Measurements from ENCODE around the gene MTERF2.

Gene MTERF2

DNA sequence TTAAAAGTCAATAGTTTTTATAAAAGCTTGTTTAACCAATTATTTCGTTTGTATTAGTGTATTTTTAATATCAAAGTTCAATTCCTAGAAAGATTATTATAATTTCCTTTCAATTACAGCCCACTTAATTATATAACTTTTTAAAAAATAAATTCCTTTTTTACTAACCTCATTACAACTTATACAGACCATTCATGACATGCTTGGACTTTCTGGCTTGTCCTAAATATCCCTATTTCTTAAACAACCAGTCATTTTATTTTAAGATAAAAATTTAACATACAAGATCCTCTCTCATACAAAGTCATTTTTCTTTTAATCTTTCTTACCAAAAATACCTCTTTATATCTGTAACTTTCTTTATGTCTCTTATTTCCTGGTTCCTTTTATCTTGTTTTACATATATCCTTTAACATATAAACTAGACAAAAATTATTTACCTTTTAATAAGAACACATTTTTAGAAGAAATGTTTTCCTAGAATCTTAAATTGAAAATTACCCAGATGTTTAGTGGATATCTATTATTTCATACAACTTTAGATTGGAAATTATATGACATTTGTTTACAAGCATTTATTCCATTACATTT lies 41.6 kb downstream of the MTERF2 start:
- no peak overlapping the region for H3K4me3 ChIP-seq (ENCODE audit: low read depth, low read length)
- no peak for DNase-seq (ENCODE audit: low read depth, low spot score)
- in situ Hi-C loops (cut with HindIII; ENCODE audit: low sequenced_read_pairs): no loop called here
- TF ChIP-seq, protein P1, sequence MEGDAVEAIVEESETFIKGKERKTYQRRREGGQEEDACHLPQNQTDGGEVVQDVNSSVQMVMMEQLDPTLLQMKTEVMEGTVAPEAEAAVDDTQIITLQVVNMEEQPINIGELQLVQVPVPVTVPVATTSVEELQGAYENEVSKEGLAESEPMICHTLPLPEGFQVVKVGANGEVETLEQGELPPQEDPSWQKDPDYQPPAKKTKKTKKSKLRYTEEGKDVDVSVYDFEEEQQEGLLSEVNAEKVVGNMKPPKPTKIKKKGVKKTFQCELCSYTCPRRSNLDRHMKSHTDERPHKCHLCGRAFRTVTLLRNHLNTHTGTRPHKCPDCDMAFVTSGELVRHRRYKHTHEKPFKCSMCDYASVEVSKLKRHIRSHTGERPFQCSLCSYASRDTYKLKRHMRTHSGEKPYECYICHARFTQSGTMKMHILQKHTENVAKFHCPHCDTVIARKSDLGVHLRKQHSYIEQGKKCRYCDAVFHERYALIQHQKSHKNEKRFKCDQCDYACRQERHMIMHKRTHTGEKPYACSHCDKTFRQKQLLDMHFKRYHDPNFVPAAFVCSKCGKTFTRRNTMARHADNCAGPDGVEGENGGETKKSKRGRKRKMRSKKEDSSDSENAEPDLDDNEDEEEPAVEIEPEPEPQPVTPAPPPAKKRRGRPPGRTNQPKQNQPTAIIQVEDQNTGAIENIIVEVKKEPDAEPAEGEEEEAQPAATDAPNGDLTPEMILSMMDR (IDR thresholded peaks at IDR 0.05; ENCODE audit: low read depth, low read length): no peak

GRCh38 chr12:106942775-106943174 lies 44.2 kb downstream of the MTERF2 start:
- in situ Hi-C loops (cut with HindIII; ENCODE audit: low sequenced_read_pairs): no loop called here
- TF ChIP-seq, protein P1 (IDR thresholded peaks at IDR 0.05; ENCODE audit: low read depth, low read length): no peak
- DNase-seq (ENCODE audit: low read depth, low spot score): no peak
- H3K4me3 ChIP-seq (ENCODE audit: low read depth, low read length): no peak overlapping the region

DNA sequence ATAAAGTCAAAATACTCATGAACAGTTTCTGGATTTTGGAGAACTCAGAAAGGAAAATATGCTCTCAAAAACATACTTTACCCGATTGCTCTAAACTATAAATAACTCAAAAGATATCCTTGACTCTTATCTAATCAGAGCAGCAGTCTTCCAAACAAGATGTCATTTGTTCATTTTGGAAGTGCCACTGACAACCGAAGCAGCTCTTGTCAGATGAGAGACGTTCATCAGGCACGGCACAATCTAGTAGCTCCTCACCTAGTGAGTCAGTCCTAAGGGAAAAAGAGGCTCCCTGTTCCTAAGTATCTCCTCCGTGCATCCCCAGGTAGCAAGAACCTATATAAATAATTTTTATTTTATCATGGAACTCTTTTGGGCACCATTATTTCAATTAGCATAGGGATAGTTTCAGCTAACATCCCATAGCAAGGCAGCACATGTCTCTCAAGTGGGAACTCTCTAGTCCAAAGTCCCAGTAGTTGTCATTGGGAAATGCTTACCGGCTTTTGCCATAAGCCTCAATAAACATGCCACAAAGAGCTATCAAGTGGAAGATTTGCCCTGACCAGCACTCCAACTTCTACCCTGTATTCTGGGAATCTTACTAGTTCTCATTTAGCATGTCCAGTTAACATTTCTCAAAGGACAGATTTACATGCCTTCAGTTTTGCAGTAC lies 45.3 kb downstream of the MTERF2 start:
- H3K4me3 ChIP-seq (ENCODE audit: low read depth, low read length): no peak overlapping the region
- no peak for DNase-seq (ENCODE audit: low read depth, low spot score)
- TF ChIP-seq, protein P1 (IDR thresholded peaks at IDR 0.05; ENCODE audit: low read depth, low read length): no peak
- in situ Hi-C loops (cut with HindIII; ENCODE audit: low sequenced_read_pairs): no loop called here

- TF ChIP-seq, protein P1 (IDR thresholded peaks at IDR 0.05; ENCODE audit: low read depth, low read length): no peak
- in situ Hi-C loops (cut with HindIII; ENCODE audit: low sequenced_read_pairs): no loop called here
- H3K4me3 ChIP-seq (ENCODE audit: low read depth, low read length): no peak overlapping the region
- DNase-seq (ENCODE audit: low read depth, low spot score): no peak
These were observed 52.7 kb downstream of the MTERF2 start for GRCh38 chr12:106934277-106934676.

All from astrocyte of the spinal cord (primary cell).